Measurements from ENCODE around the gene FPR1. TPM values are rescaled to one million over a fixed set of nuclear protein-coding genes. Genes with fewer than 3 reads are reported as not detected.

The FPR1 gene
- total RNA-seq, 4 donors from 2014 or later: 1.7 to 36.9 (median 6.4) TPM

- no peaks in the 10 kb centered on the region for H3K36me3 ChIP-seq
- 77 to 85% methylated on average over 3 of the region's 3 CpGs for WGBS, 2 donors
- no peaks in the 10 kb centered on the region for H3K9me3 ChIP-seq
- peak overlapping the region in 3 of 4 donors; percentile 17 to 86 (median 55) for H3K27ac ChIP-seq
- TF ChIP-seq POLR2A (IDR thresholded peaks at IDR 0.05): no peak
- no peak for TF ChIP-seq EP300 (IDR thresholded peaks at IDR 0.05)
- no peak for TF ChIP-seq CTCF (IDR thresholded peaks at IDR 0.05)
- no peak overlapping the region for H3K4me3 ChIP-seq
- no peaks in the 10 kb centered on the region for H3K27me3 ChIP-seq
- DNase-seq (ENCODE audit: low spot score in 2 of 2): no peak
- H3K4me1 ChIP-seq: peaks cover 0 to 18% (median 4%) of the 10 kb centered on the region in 4 donors
Observed at GRCh38 chr19:51798062-51798461, 46.4 kb upstream of the FPR1 start.

GRCh38 chr19:51797480-51797879, 45.8 kb upstream of the FPR1 start:
- H3K36me3 ChIP-seq: no peaks in the 10 kb centered on the region
- TF ChIP-seq POLR2A (IDR thresholded peaks at IDR 0.05) (no peak), CTCF (IDR thresholded peaks at IDR 0.05) (no peak), EP300 (IDR thresholded peaks at IDR 0.05) (no peak)
- peaks cover 0 to 18% (median 4%) of the 10 kb centered on the region in 4 donors for H3K4me1 ChIP-seq
- H3K27ac ChIP-seq: peak overlapping the region in 1 of 4 donors; percentile 86
- DNase-seq (ENCODE audit: low spot score in 2 of 2): no peak
- peak overlapping the region in 1 of 4 donors; percentile 38 for H3K4me3 ChIP-seq
- H3K27me3 ChIP-seq: no peaks in the 10 kb centered on the region
- 67 to 68% methylated on average over 5 of the region's 5 CpGs for WGBS, 2 donors
- no peaks in the 10 kb centered on the region for H3K9me3 ChIP-seq

- no peak for DNase-seq (ENCODE audit: low spot score in 2 of 2)
- Histone ChIP-seq H3K9me3 (no peaks in the 10 kb centered on the region), H3K27ac (peak overlapping the region in 2 of 4 donors; percentile 25 to 36), H3K36me3 (no peaks in the 10 kb centered on the region), H3K27me3 (no peaks in the 10 kb centered on the region), H3K4me3 (peak overlapping the region in 1 of 4 donors; percentile 38), H3K4me1 (peaks cover 0 to 18% (median 4%) of the 10 kb centered on the region in 4 donors)
- TF ChIP-seq EP300 (IDR thresholded peaks at IDR 0.05): peak in 1 of 2 donors; percentile 15
- no peak for TF ChIP-seq POLR2A (IDR thresholded peaks at IDR 0.05)
- WGBS, 2 donors: 68 to 83% methylated on average over 8 of the region's 8 CpGs
Observed at GRCh38 chr19:51796195-51796679, 44.6 kb upstream of the FPR1 start.

GRCh38 chr19:51794885-51795490, 43.3 kb upstream of the FPR1 start, which contains the start of gene FPR3:
TSS of gene FPR3 (plus strand) at chr19:51795157. CDS start at chr19:51823749, 28,592 bp downstream.
- no peaks in the 10 kb centered on the region for H3K27me3 ChIP-seq
- no peaks in the 10 kb centered on the region for H3K36me3 ChIP-seq
- H3K27ac ChIP-seq: no peak within 1 kb of the TSS
- peak within 1 kb of the TSS in 1 of 4 donors; percentile 38 for H3K4me3 ChIP-seq
- TF ChIP-seq POLR2A (IDR thresholded peaks at IDR 0.05) (peak in 1 of 2 donors; percentile 6), CTCF (IDR thresholded peaks at IDR 0.05) (no peak), EP300 (IDR thresholded peaks at IDR 0.05) (peak in 1 of 2 donors; percentile 12)
- DNase-seq (ENCODE audit: low spot score in 2 of 2): no peak
- 32 to 39% methylated on average over 2 of the region's 2 CpGs for WGBS, 2 donors
- no peaks in the 10 kb centered on the region for H3K9me3 ChIP-seq
- peaks cover 0 to 13% (median 2%) of the 10 kb centered on the region in 4 donors for H3K4me1 ChIP-seq

GRCh38 chr19:51793994-51794393, 42.3 kb upstream of the FPR1 start:
- H3K9me3 ChIP-seq: no peaks in the 10 kb centered on the region
- no peaks in the 10 kb centered on the region for H3K36me3 ChIP-seq
- H3K27me3 ChIP-seq: no peaks in the 10 kb centered on the region
- TF ChIP-seq CTCF (IDR thresholded peaks at IDR 0.05): no peak
- no peak overlapping the region for H3K27ac ChIP-seq
- no peak for DNase-seq (ENCODE audit: low spot score in 2 of 2)
- no peak overlapping the region for H3K4me3 ChIP-seq
- peaks cover 0 to 3% (median 0%) of the 10 kb centered on the region in 4 donors for H3K4me1 ChIP-seq
- 73 to 74% methylated on average over 2 of the region's 2 CpGs for WGBS, 2 donors

Measured in tibial nerve (tissue), 4 donors.